ENCODE results near the gene NMU. TPM values are rescaled to one million over a fixed set of nuclear protein-coding genes. Genes with fewer than 3 reads are reported as not detected.

Gene NMU
- total RNA-seq, 1 donor from 2014 or later, result not detected

- no peaks in the 10 kb centered on the region for H3K9me3 ChIP-seq (replicated peaks)
- DNase-seq, result no peak
- no peak for TF ChIP-seq CTCF (IDR thresholded peaks at IDR 0.05; ENCODE audit: borderline replicate concordance)
- intact Hi-C loops (cut with micrococcal nuclease), result no loop called here
- no peaks in the 10 kb centered on the region for H3K36me3 ChIP-seq
- no peak overlapping the region for H3K27ac ChIP-seq (replicated peaks)
- no peak overlapping the region for H3K4me3 ChIP-seq
- H3K4me1 ChIP-seq, result no peaks in the 10 kb centered on the region
- H3K27me3 ChIP-seq (ENCODE audit: low read depth), result peaks cover under 1% of the 10 kb centered on the region
These were observed 22.5 kb downstream of the NMU start for GRCh38 chr4:55613621-55614020.

- intact Hi-C loops (cut with micrococcal nuclease), result no loop called here
- Histone ChIP-seq H3K4me1 (no peaks in the 10 kb centered on the region), H3K9me3 (replicated peaks) (no peaks in the 10 kb centered on the region), H3K27ac (replicated peaks) (no peak overlapping the region), H3K27me3 (ENCODE audit: low read depth) (no peaks in the 10 kb centered on the region), H3K36me3 (no peaks in the 10 kb centered on the region), H3K4me3 (no peak overlapping the region)
- DNase-seq, result no peak
- TF ChIP-seq CTCF (IDR thresholded peaks at IDR 0.05; ENCODE audit: borderline replicate concordance), result no peak
These were observed 23.8 kb downstream of the NMU start for GRCh38 chr4:55612341-55612740.

GRCh38 chr4:55611358-55612059, 24.6 kb downstream of the NMU start:
- no peak for DNase-seq
- H3K27me3 ChIP-seq (ENCODE audit: low read depth), result no peaks in the 10 kb centered on the region
- TF ChIP-seq CTCF (IDR thresholded peaks at IDR 0.05; ENCODE audit: borderline replicate concordance), result no peak
- no peak overlapping the region for H3K4me3 ChIP-seq
- intact Hi-C loops (cut with micrococcal nuclease), result no loop called here
- no peak overlapping the region for H3K27ac ChIP-seq (replicated peaks)
- no peaks in the 10 kb centered on the region for H3K9me3 ChIP-seq (replicated peaks)
- no peaks in the 10 kb centered on the region for H3K36me3 ChIP-seq
- no peaks in the 10 kb centered on the region for H3K4me1 ChIP-seq

- Histone ChIP-seq H3K36me3 (no peaks in the 10 kb centered on the region), H3K27ac (replicated peaks) (no peak overlapping the region), H3K4me3 (no peak overlapping the region), H3K27me3 (ENCODE audit: low read depth) (no peaks in the 10 kb centered on the region), H3K9me3 (replicated peaks) (no peaks in the 10 kb centered on the region), H3K4me1 (no peaks in the 10 kb centered on the region)
- no peak for DNase-seq
- intact Hi-C loops (cut with micrococcal nuclease), result no loop called here
- TF ChIP-seq CTCF (IDR thresholded peaks at IDR 0.05; ENCODE audit: borderline replicate concordance), result no peak
These were observed 25.7 kb downstream of the NMU start for GRCh38 chr4:55610381-55610780.

GRCh38 chr4:55609393-55609866, 26.7 kb downstream of the NMU start:
- Histone ChIP-seq H3K4me1 (no peaks in the 10 kb centered on the region), H3K27me3 (ENCODE audit: low read depth) (no peaks in the 10 kb centered on the region), H3K9me3 (replicated peaks) (no peaks in the 10 kb centered on the region), H3K27ac (replicated peaks) (no peak overlapping the region), H3K4me3 (no peak overlapping the region), H3K36me3 (no peaks in the 10 kb centered on the region)
- intact Hi-C loops (cut with micrococcal nuclease), result no loop called here
- DNase-seq, result no peak
- TF ChIP-seq CTCF (IDR thresholded peaks at IDR 0.05; ENCODE audit: borderline replicate concordance), result no peak
